Peyer's patch (tissue), 4 donors: ENCODE results near the gene GYG2. TPM values are rescaled to one million over a fixed set of nuclear protein-coding genes. Genes with fewer than 3 reads are reported as not detected.

ENCODE experiments used
- DNase-seq, 3 donors: peaks; one replicate each; pipeline ENCODE4 v3.0.0-alpha.2; 2017 to 2019
- H3K27ac ChIP-seq, 4 donors: fragments of 200-600 bp; sonication (generic); one replicate each; pipeline ENCODE4 v1.5.1; 2016 to 2019
- H3K27me3 ChIP-seq, 2 donors: fragments of 200-600 bp; sonication (generic); one replicate each; pipeline ENCODE4 v1.5.1; 2019
- H3K36me3 ChIP-seq, 3 donors: fragments of 200-600 bp; sonication (generic); one replicate each; pipeline ENCODE4 v1.5.1; 2016 to 2019
- H3K4me1 ChIP-seq, 4 donors: fragments of 200-600 bp; sonication (generic); one replicate each; pipeline ENCODE4 v1.5.1; 2016 to 2019
- H3K4me3 ChIP-seq, 4 donors: fragments of 200-600 bp; sonication (generic); 1 replicate in 3 of 4; 2 replicates in 1 of 4; pipeline ENCODE4 v1.5.1; 2016 to 2019; ENCODE audit warnings: mild to moderate bottlenecking in 1 of 4
- H3K9me3 ChIP-seq, 4 donors: fragments of 200-600 bp; sonication (generic); one replicate each; pipeline ENCODE4 v1.5.1; 2016 to 2019; ENCODE audit warnings: mild to moderate bottlenecking in 1 of 4
- POLR2A ChIP-seq, 2 donors: fragments of 450-650 bp; IDR thresholded peaks; one replicate each; pipeline ENCODE4 v1.5.1; 2017; ENCODE audit warnings: antibody characterized with exemption in 2 of 2, mild to moderate bottlenecking in 2 of 2, moderate library complexity in 2 of 2
- total RNA-seq, 4 donors: library from RNA; depleted of rRNA; stranded (reverse); fragments of >200 nt; gene quantifications; one replicate each; pipeline ENCODE4 v1.1.0, GENCODE V29; 2016
- TF ChIP-seq, protein P1 (sequence below), 6 experiments: fragments of 450-650 bp in 4 of 6; fragments of 200-600 bp in 2 of 6; sonication (generic) in 1 of 6; IDR thresholded peaks; one replicate each; pipeline ENCODE4 v1.5.1; 2017 to 2019; ENCODE audit warnings: antibody characterized with exemption in 6 of 6, mild to moderate bottlenecking in 3 of 6, moderate library complexity in 1 of 6

The GYG2 gene
- total RNA-seq, 4 donors from 2014 or later: 0.70 to 3.9 (median 2.8) TPM

DNA sequence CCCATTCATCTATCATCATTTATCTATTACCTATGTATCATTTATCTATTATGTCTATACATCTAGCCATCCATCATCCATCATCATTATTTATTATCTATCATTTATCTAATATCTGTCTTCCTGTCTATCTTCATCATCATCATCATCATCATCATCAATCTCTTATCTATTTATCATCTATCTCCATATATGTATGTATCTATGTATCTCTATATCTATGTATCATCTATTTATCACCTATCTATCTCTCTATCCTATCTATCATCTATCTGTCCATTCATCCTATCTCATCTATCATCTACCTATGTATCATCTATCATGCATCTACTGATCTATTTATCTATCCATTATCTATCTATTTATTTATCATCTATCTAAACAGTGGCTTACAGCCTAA is 3.8 kb upstream of the GYG2 start:
- TF ChIP-seq, protein P1, sequence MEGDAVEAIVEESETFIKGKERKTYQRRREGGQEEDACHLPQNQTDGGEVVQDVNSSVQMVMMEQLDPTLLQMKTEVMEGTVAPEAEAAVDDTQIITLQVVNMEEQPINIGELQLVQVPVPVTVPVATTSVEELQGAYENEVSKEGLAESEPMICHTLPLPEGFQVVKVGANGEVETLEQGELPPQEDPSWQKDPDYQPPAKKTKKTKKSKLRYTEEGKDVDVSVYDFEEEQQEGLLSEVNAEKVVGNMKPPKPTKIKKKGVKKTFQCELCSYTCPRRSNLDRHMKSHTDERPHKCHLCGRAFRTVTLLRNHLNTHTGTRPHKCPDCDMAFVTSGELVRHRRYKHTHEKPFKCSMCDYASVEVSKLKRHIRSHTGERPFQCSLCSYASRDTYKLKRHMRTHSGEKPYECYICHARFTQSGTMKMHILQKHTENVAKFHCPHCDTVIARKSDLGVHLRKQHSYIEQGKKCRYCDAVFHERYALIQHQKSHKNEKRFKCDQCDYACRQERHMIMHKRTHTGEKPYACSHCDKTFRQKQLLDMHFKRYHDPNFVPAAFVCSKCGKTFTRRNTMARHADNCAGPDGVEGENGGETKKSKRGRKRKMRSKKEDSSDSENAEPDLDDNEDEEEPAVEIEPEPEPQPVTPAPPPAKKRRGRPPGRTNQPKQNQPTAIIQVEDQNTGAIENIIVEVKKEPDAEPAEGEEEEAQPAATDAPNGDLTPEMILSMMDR (IDR thresholded peaks at IDR 0.05): no peak
- TF ChIP-seq POLR2A (IDR thresholded peaks at IDR 0.05): no peak
- Histone ChIP-seq H3K27me3 (no peaks in the 10 kb centered on the region), H3K4me1 (no peaks in the 10 kb centered on the region), H3K9me3 (no peaks in the 10 kb centered on the region), H3K36me3 (no peaks in the 10 kb centered on the region), H3K4me3 (no peak overlapping the region), H3K27ac (no peak overlapping the region)
- no peak for DNase-seq

DNA sequence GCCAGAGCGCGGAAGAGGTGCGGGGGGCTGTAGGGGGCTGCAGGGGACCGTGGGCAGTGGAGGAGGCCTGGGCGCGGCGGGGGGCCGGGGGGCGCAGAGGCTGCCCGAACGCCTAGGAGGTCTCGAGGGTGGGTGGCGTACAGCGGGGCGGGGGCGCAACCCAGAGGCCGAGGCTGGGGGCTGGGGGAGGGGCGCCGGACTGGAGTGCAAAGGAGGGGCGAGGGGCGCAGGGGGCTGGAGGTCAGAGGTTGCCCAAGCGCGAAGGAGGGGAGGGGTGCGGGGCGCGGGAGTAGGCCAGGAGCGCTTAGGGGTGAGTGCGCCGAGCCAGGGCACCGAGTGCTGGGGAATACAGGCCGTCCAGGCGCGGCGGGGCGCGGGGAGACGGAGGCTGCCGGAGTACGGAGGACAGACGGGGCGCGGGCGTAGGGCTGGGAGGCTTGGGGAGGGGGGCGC is 255 bp downstream of the GYG2 start:
- Histone ChIP-seq H3K27ac (no peak overlapping the region), H3K9me3 (no peaks in the 10 kb centered on the region), H3K36me3 (no peaks in the 10 kb centered on the region), H3K4me1 (no peaks in the 10 kb centered on the region), H3K4me3 (peak overlapping the region in 3 of 4 donors; percentile 15 to 51 (median 51)), H3K27me3 (no peaks in the 10 kb centered on the region)
- DNase-seq: no peak
- no peak for TF ChIP-seq POLR2A (IDR thresholded peaks at IDR 0.05)
- TF ChIP-seq, protein P1 (IDR thresholded peaks at IDR 0.05): no peak

DNA sequence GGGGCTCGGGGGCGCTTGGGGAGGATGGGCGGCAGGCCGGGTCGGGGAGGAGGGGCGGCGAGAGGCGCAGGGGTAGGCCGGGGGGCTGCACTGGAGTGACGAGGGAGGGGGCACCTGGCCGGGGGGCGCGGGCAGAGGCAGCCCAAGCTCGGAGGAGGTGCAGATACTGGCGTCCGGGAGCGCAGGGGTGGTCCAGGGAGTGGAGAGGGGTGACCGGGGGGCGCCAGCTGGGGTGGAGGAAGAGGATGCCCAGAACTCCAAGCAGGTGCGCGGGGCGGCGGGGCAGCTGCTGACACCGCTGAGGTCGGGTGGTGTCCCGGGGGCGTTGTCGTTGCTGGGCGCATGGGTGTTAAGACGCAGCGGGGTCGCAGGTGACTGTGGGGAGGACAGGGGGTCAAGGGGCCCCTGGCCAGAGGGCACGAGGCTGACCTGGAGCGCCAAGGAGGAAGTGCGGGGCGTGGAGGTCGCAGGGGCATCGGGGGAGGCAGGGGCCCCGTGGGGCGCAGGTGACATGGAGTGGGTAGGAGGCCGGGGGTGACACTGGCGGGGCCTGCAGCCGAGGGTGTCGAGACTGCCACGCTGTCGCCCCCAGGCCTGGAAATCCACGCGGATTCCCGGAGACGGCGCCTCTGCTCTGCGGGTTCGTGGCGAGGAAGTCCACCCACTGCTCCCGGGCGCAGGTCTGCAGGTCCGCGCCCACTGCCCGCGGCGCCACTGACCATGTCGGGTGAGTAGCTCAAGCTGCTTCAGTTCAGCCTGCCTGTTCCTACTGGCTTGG is 928 bp downstream of the GYG2 start:
- H3K4me1 ChIP-seq: no peaks in the 10 kb centered on the region
- TF ChIP-seq, protein P1 (IDR thresholded peaks at IDR 0.05): no peak
- no peak for TF ChIP-seq POLR2A (IDR thresholded peaks at IDR 0.05)
- peak overlapping the region in 3 of 4 donors; percentile 15 to 51 (median 51) for H3K4me3 ChIP-seq
- no peaks in the 10 kb centered on the region for H3K36me3 ChIP-seq
- no peak for DNase-seq
- H3K27ac ChIP-seq: no peak overlapping the region
- H3K27me3 ChIP-seq: no peaks in the 10 kb centered on the region
- no peaks in the 10 kb centered on the region for H3K9me3 ChIP-seq

DNA sequence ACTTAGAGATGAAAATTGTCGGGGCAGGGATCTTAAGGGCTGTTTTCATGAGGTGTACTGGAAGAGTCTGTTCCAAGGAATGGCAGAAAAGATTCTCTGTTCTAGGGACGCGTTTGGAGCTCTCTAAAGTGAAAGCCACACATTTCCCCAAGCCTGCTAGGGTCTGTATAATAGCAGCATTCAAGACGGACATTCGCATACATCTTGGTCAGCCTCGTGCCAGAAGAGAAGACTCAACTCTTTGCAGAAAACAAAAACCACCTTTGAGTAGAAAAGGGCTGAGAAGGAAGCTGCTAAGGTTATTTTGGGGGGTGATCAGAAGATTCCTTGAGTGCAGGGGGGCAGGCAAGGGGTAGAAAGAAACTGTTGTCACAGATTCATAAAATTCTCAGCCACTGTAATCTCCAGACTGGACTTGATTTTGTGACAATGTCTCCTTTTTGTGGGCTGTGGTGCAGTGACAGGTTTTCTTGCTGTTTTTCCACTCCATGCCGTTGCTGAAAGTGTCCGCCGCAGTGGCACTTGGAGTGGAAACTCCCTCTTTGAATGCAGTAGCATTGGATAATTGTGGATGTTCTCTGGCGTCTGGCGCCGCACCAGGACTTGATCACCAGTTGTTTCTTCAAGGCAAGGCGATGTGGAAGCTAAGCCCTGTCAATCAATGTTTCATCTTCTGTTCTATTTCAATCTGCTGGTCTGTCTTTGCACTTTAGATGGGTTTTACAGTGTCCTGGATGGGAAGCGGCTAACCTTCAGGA is 2.9 kb downstream of the GYG2 start:
- no peak for TF ChIP-seq POLR2A (IDR thresholded peaks at IDR 0.05)
- TF ChIP-seq, protein P1 (IDR thresholded peaks at IDR 0.05): no peak
- H3K27ac ChIP-seq: no peak overlapping the region
- H3K4me1 ChIP-seq: no peaks in the 10 kb centered on the region
- H3K9me3 ChIP-seq: no peaks in the 10 kb centered on the region
- H3K4me3 ChIP-seq: no peak overlapping the region
- no peak for DNase-seq
- no peaks in the 10 kb centered on the region for H3K27me3 ChIP-seq
- H3K36me3 ChIP-seq: no peaks in the 10 kb centered on the region

DNA sequence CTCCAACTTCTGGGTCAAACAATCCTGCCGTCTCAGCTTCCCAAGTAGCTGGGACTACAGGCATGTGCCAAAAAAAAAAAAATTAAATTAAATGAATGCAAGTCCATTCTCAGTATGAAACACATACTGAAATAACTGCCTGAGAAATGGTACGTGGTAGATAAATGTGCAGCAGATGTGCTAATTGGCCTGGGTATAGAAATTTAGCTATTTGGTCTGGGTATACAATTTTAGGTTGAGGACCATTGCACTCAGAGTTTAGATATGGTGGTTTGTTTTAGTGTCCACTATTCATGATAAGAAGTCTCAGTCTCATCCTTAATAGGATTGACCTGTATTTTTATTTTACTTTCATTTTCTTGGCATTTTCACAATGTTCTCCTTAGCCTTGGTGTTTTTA is 9.2 kb downstream of the GYG2 start:
- TF ChIP-seq, protein P1 (IDR thresholded peaks at IDR 0.05): no peak
- no peak for TF ChIP-seq POLR2A (IDR thresholded peaks at IDR 0.05)
- no peak overlapping the region for H3K4me3 ChIP-seq

More for the DNA sequence above, 9.2 kb downstream of the GYG2 start:
- Histone ChIP-seq H3K9me3 (no peaks in the 10 kb centered on the region), H3K4me1 (no peaks in the 10 kb centered on the region), H3K36me3 (no peaks in the 10 kb centered on the region), H3K27me3 (no peaks in the 10 kb centered on the region), H3K27ac (no peak overlapping the region)
- no peak for DNase-seq
